HG02623 (cell line): ENCODE results near the gene MDFI.

Experiments used
- ATAC-seq: cut with Tn5 transposase; IDR thresholded peaks from one replicate; pipeline ENCODE4 v1.9.1; 2021; ENCODE audit warnings: moderate library complexity; ENCODE audit not compliant: unreplicated experiment

The MDFI gene

DNA sequence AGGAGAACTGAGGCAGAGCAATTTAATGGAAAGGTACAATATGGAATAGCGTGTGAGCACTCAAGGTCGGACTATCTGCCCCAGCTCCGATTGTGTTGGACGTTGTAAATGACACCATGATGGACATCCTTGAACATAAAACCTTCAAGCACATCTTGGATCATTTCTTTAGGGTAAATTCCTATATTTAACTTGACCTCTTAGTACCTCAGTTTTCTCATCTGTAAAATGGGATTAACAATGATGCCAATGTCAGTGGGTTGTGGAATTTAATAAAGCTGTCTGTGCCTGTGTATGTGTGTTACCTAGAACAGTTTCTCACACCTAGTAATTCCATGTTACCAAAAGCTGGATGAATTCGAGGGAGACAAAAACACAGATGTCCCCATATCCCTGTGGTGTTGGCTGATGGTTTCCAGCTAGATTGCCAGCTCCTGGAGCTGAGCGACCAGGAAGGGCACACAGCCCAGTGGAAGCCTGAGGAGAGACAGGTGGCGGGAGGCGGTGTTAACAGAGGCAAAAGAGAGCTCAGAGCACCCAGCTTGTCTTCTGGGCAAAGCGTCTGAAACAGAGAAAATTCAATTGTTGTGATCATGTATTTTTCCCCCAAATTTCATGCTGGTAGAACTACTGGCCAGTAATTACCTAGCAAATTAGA is 32.6 kb downstream of the MDFI start:
- no peak for ATAC-seq

- ATAC-seq = no peak
Observed at GRCh38 chr6:41671376-41671775, 33.1 kb downstream of the MDFI start.

- ATAC-seq = no peak
Observed at GRCh38 chr6:41672016-41672415, 33.7 kb downstream of the MDFI start.

DNA sequence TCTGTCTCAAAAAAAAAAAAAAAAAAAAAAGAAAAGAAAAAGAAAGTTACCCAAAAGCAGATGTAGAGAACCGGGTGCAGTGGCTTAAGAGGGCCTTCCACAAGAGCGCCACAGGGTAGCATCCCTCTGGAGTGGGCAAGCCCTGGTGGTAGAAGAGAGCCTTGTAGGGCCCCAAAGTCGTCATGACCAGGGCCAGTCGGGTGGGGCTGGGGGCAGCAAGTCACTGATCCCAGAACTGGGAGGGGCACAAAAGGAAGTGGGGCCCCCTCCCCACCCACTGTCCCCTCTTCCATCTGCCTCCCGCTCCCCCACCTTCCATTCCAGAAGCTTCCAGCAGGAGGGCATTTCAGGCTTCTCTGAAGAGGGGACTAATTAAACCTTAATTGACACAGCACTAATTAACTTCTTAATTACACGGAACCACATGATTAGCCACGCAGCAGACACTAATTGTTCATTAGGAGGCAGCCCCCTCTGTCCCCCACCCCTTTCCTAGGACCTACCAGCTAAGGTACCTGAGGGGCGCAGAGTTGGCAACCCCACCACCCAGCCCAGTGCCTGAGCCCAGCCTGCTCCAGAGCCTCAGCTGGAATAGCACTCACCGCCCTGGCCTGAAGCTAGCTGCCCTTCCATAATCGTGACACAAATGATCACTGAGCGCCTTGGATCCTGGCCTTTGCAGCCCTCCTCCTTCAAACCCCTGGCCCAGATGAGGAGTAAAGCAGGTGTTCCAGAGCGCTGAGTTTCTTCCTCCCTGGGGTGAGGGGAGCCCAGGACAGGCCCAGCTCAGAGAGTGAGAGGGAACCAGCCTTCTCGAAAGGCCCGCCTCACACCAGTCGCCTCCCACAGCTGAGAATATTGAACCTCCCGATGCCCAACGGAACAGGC is 34.8 kb downstream of the MDFI start:
- no peak for ATAC-seq

DNA sequence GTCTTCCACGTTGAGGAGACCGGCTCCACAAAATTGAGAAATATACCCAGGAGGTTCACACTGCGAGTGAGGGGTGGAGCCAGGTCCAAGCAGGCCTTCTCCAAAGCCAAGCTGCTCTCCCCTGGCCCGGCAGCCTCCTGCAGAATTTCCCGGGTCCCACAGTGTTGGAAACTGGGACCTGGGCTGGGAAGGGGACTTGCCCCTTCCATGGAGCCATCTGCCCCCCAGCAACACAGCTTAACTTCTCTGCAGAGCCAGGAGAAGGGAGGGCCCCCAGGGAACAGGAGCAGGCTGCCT is 35.4 kb downstream of the MDFI start:
- no peak for ATAC-seq

DNA sequence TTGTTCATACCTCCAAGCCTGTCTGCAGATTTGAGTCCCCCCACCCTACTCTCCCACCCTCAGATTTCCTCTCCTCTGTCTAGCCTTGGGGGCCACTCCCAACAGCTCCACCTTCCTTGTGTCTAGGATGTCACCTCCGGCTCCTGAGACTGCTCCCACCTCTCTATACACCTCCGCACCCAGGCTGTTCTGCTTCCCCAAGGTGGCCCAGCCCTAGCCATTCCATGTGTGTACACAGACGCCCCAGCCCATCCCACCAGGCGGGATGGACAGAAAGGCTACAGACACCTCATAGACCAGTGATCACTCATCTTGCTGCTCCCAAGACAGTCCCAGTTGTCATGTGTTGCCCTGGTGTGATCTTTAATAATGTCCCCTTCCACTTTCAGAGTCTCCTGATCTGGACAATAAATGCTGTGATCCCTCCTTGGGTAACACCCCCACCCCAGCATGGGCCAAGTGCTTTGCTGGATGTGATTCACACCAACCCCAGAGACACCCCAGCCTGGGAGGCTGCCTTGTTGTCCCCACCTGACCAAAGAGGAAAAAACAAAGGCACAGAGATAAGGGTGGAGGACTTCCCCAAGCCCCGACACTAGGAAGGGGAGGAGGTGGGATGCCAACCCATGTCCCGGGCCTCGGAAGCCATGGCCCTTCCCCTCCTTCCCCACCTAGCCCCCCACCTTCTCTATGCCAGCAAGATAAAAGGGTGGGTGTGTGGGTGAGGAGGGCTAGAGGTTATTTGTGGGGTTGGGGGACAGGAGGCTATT is 36.1 kb downstream of the MDFI start:
- ATAC-seq = no peak

DNA sequence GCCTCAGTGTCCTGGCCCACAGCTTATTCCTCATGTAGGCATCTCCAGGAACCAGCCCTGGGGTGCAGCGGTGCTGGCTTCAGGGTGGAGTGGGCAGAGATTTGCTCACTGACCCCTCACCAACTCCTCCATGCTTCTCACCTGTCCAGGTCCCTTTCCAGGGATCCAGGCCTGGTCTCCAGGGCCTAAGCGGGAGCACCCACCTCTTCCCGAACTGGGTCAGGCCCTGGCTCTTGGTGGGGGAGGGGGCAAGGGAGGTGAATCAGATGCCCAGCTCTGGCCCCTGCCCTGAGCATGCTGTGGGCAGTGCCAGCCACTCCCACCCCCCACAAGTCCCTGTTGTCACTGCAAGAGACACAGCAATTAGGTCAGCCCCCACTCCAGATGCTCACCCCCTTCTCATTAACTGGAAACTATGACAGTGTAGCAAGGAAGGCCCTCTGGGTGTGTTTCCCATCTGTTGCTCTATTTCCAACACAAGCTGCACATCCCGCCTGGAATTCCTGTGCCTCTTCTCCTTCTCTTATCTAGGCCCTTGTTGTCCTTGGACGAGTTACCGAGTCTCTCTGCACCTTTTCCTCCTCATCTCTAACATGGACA is 37.0 kb downstream of the MDFI start:
- no peak for ATAC-seq

GRCh38 chr6:41675992-41676391 is 37.7 kb downstream of the MDFI start:
- ATAC-seq = no peak

GRCh38 chr6:41676431-41676830 is 38.2 kb downstream of the MDFI start:
- no peak for ATAC-seq

GRCh38 chr6:41677124-41677921 is 39.1 kb downstream of the MDFI start:
- no peak for ATAC-seq

- ATAC-seq = no peak
Observed at GRCh38 chr6:41678511-41679084, 40.3 kb downstream of the MDFI start.

GRCh38 chr6:41679696-41680095 is 41.4 kb downstream of the MDFI start:
- ATAC-seq = no peak

- no peak for ATAC-seq
Observed at GRCh38 chr6:41680182-41680965, 42.1 kb downstream of the MDFI start.

DNA sequence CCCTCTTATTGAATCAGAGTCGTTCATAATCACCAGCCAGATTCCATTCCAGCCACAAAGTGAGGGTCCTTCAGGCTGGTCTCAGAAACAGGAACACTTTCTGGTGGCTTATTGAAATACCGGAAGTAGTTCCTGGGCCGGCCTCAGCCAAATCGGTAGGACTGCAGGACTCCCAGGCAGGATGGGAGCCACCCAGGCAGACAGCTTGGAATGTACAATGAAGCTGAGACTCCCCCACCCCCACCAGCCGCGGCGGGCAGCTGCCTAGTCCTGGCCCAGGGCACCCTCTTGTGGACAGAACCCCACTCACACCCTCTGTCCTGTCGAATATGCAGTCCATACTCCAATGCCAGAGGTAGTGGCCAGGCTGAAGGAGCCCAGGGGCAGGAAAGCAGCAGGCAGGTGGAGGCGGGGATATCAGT is 43.8 kb downstream of the MDFI start:
- ATAC-seq = no peak

- ATAC-seq = no peak
Observed at GRCh38 chr6:41682497-41683272, 44.4 kb downstream of the MDFI start.

GRCh38 chr6:41683273-41683522 is 44.9 kb downstream of the MDFI start:
- ATAC-seq = no peak

DNA sequence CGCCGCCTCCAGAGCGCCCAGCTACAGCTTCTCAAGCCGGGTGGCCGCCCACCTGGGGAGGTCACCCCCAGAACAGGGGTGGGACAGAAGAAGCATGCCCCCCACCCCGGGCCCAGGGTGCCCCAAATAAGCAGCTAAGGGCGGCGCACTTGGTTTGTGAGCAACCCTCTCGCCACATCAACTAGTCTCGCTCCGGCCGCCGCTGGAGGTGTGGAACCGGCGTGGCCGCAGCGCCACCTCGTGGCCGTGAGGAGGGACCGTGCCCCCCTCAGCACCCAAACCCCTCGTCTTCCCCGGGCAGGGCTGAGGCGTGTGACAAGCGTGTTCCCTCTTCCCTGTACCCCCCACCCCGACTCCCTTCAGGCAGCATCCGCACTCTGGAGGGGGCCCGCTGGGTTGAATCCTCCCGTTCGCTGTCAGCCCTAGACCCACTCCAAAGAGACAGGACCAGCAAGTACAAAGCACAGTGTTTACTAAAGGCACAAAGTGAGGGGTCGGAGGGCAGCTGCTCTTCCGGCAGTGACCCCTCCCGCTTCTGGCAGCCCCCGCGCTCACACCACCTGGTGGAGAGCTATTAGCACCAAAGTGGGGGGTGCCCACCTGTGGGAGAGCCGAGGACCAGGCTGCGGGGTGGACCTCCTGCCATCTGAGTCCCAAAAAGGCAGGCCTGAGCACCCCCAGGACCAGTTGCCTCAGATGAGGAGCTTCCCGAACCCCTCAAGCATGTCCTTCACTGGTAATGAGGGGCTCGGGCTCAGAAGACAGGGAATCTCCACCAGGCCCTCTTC is 45.4 kb downstream of the MDFI start:
- ATAC-seq = peak; percentile 52
